H1 (cell line): Measurements from ENCODE around the gene AK2. TPM values are rescaled to one million over a fixed set of nuclear protein-coding genes. Genes with fewer than 3 reads are reported as not detected.

Experiments used
- CHD1 ChIP-seq: IDR thresholded peaks from 2 replicates; pipeline ENCODE4 v1.6.1; 2012; ENCODE audit warnings: low read depth, low read length, improper control_type of control experiment
- CREB1 ChIP-seq: IDR thresholded peaks from 2 replicates; pipeline ENCODE4 v1.6.1; 2012; ENCODE audit warnings: inconsistent platforms
- CTBP2 ChIP-seq: IDR thresholded peaks from 2 replicates; pipeline ENCODE4 v1.7.0; 2011; ENCODE audit warnings: borderline replicate concordance, mild to moderate bottlenecking, moderate library complexity, mixed read lengths, low read length; ENCODE audit not compliant: insufficient read depth, insufficient read length
- EGR1 ChIP-seq: IDR thresholded peaks from 2 replicates; pipeline ENCODE4 v1.6.1; 2011; ENCODE audit warnings: low read depth, low read length, borderline replicate concordance
- JUN ChIP-seq: IDR thresholded peaks from 2 replicates; pipeline ENCODE4 v1.6.1; 2011; ENCODE audit warnings: low read depth, mild to moderate bottlenecking, improper control_type of control experiment, low read length
- PHF8 ChIP-seq: fragments of 200-600 bp; sonication (generic); conservative IDR thresholded peaks from 2 replicates; pipeline ENCODE4 v1.7.1; 2012; ENCODE audit warnings: low read depth, mild to moderate bottlenecking, inconsistent platforms, low read length, moderate library complexity
- POLR2AphosphoS5 ChIP-seq: IDR thresholded peaks from 2 replicates; pipeline ENCODE4 v1.6.1; 2011; ENCODE audit warnings: low read depth, low read length
- SAP30 ChIP-seq: fragments of 300-600 bp; sonication (generic); IDR thresholded peaks from 2 replicates; pipeline ENCODE4 v1.7.1; 2012; ENCODE audit warnings: low read length, moderate library complexity, mild to moderate bottlenecking, inconsistent platforms; ENCODE audit not compliant: insufficient read depth, insufficient replicate concordance
- SP2 ChIP-seq: IDR thresholded peaks from 2 replicates; pipeline ENCODE4 v1.6.1; 2012; ENCODE audit warnings: mild to moderate bottlenecking, low read length, inconsistent platforms
- polyA plus RNA-seq, 7 experiments: library from polyadenylated mRNA; depleted of rRNA in 3 of 7; stranded (reverse) in 5 of 7; unstranded in 2 of 7; fragments of >200 nt in 5 of 7; fragments of 200-250 nt in 2 of 7; gene quantifications; 1 replicate in 5 of 7; 2 replicates in 1 of 7; 4 replicates in 1 of 7; pipeline versions ENCODE4 v1.2.1 to v1.2.3, GENCODE V29; 2011 to 2013; ENCODE audit warnings: missing spikeins in 2 of 7, mixed read lengths in 2 of 7
- total RNA-seq: library from RNA; stranded (reverse); fragmentation: NEBNext Ultra II Directional; extraction: Animal tissue kit (Norgen Biotek cat#: 25700); gene quantifications from 2 replicates; pipeline ENCODE4 v1.2.1, GENCODE V29; 2021
- TF ChIP-seq, protein P1 (sequence below): fragments of 300-600 bp; sonication (generic); IDR thresholded peaks from 2 replicates; pipeline ENCODE4 v1.7.1; 2012; ENCODE audit warnings: low read length, moderate library complexity, mild to moderate bottlenecking, inconsistent platforms; ENCODE audit not compliant: insufficient replicate concordance
- TF ChIP-seq, protein P2 (sequence below): IDR thresholded peaks from 2 replicates; pipeline ENCODE4 v1.6.1; 2012; ENCODE audit warnings: inconsistent platforms

The AK2 gene
- total and polyA plus RNA-seq, 2 of the 8 experiments (the other 6 are each of a cell fraction or from before 2014, with no cell fraction given) = 92.3 to 137 TPM

DNA sequence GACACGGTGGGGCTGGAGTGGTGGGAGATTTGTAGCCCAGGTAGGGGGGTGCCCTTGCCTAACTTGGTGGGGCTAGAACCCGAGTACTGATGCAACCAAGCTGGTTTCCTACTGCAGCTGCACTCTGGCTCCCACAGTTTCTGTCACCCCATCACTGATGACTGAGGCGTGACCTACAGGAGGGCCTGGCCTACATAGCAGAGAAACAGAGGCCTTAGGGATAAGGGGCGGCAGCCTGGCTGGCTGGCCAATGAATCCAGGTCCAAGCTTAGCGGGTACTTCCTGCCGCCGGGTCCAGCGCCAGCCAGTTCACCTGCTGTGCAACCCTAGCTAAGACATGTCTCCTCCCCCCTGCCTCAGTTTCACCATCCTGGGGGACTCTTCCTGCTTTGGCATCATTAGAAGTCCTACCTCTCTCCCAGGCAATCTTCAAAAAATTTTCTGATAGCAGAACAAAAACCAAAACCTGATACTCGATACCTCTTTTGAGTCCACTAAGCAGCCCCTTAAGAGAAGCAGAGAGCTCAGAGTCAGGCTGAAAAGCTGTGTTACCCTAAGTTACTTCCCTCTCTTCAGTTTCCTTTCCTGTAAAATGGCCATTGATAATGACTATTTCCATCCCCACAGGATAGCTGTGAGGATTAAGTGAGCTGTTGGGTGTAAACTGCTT is 44.7 kb downstream of the AK2 start (continued):
- TF ChIP-seq, protein P1, sequence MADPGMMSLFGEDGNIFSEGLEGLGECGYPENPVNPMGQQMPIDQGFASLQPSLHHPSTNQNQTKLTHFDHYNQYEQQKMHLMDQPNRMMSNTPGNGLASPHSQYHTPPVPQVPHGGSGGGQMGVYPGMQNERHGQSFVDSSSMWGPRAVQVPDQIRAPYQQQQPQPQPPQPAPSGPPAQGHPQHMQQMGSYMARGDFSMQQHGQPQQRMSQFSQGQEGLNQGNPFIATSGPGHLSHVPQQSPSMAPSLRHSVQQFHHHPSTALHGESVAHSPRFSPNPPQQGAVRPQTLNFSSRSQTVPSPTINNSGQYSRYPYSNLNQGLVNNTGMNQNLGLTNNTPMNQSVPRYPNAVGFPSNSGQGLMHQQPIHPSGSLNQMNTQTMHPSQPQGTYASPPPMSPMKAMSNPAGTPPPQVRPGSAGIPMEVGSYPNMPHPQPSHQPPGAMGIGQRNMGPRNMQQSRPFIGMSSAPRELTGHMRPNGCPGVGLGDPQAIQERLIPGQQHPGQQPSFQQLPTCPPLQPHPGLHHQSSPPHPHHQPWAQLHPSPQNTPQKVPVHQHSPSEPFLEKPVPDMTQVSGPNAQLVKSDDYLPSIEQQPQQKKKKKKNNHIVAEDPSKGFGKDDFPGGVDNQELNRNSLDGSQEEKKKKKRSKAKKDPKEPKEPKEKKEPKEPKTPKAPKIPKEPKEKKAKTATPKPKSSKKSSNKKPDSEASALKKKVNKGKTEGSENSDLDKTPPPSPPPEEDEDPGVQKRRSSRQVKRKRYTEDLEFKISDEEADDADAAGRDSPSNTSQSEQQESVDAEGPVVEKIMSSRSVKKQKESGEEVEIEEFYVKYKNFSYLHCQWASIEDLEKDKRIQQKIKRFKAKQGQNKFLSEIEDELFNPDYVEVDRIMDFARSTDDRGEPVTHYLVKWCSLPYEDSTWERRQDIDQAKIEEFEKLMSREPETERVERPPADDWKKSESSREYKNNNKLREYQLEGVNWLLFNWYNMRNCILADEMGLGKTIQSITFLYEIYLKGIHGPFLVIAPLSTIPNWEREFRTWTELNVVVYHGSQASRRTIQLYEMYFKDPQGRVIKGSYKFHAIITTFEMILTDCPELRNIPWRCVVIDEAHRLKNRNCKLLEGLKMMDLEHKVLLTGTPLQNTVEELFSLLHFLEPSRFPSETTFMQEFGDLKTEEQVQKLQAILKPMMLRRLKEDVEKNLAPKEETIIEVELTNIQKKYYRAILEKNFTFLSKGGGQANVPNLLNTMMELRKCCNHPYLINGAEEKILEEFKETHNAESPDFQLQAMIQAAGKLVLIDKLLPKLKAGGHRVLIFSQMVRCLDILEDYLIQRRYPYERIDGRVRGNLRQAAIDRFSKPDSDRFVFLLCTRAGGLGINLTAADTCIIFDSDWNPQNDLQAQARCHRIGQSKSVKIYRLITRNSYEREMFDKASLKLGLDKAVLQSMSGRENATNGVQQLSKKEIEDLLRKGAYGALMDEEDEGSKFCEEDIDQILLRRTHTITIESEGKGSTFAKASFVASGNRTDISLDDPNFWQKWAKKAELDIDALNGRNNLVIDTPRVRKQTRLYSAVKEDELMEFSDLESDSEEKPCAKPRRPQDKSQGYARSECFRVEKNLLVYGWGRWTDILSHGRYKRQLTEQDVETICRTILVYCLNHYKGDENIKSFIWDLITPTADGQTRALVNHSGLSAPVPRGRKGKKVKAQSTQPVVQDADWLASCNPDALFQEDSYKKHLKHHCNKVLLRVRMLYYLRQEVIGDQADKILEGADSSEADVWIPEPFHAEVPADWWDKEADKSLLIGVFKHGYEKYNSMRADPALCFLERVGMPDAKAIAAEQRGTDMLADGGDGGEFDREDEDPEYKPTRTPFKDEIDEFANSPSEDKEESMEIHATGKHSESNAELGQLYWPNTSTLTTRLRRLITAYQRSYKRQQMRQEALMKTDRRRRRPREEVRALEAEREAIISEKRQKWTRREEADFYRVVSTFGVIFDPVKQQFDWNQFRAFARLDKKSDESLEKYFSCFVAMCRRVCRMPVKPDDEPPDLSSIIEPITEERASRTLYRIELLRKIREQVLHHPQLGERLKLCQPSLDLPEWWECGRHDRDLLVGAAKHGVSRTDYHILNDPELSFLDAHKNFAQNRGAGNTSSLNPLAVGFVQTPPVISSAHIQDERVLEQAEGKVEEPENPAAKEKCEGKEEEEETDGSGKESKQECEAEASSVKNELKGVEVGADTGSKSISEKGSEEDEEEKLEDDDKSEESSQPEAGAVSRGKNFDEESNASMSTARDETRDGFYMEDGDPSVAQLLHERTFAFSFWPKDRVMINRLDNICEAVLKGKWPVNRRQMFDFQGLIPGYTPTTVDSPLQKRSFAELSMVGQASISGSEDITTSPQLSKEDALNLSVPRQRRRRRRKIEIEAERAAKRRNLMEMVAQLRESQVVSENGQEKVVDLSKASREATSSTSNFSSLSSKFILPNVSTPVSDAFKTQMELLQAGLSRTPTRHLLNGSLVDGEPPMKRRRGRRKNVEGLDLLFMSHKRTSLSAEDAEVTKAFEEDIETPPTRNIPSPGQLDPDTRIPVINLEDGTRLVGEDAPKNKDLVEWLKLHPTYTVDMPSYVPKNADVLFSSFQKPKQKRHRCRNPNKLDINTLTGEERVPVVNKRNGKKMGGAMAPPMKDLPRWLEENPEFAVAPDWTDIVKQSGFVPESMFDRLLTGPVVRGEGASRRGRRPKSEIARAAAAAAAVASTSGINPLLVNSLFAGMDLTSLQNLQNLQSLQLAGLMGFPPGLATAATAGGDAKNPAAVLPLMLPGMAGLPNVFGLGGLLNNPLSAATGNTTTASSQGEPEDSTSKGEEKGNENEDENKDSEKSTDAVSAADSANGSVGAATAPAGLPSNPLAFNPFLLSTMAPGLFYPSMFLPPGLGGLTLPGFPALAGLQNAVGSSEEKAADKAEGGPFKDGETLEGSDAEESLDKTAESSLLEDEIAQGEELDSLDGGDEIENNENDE = no peak
- TF ChIP-seq PHF8 = no peak
- TF ChIP-seq CREB1 = no peak
- TF ChIP-seq JUN = no peak
- no peak for TF ChIP-seq SP2
- no peak for TF ChIP-seq EGR1
- TF ChIP-seq CHD1 = no peak
- no peak for TF ChIP-seq POLR2AphosphoS5
- TF ChIP-seq SAP30 = no peak
- no peak for TF ChIP-seq CTBP2
- TF ChIP-seq, protein P2, sequence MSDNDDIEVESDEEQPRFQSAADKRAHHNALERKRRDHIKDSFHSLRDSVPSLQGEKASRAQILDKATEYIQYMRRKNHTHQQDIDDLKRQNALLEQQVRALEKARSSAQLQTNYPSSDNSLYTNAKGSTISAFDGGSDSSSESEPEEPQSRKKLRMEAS = no peak
